ENCODE measurements around the gene SELPLG.

DNA sequence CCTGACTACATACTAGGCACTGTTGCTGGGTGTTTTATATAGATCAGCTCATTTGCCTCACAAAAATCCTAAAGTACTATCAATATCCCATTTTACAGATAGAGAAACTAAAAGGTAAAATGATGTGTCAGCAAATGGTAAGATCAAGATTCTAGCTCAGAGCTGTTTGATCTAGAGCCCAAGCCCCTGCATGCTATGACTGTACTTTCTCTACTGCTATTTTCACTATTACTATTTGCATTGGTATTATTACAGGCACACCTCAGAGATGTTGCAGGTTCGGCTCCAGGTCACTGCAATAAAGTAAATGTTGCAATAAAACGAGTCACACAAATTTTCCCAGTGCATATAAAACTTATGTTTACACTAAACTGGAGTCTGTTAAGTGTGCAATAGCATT is 60.4 kb downstream of the SELPLG start:
- no peak for TF ChIP-seq CTCF (IDR thresholded peaks at IDR 0.05)
- no peak for TF ChIP-seq POLR2AphosphoS5 (IDR thresholded peaks at IDR 0.05)
- TF ChIP-seq POLR2A (IDR thresholded peaks at IDR 0.05) = no peak

All from gastroesophageal sphincter (tissue), 3 donors.